ENCODE measurements around the gene OAS1.

GRCh38 chr12:112908548-112908947, 1.8 kb downstream of the OAS1 start:
- TF ChIP-seq, protein P1, sequence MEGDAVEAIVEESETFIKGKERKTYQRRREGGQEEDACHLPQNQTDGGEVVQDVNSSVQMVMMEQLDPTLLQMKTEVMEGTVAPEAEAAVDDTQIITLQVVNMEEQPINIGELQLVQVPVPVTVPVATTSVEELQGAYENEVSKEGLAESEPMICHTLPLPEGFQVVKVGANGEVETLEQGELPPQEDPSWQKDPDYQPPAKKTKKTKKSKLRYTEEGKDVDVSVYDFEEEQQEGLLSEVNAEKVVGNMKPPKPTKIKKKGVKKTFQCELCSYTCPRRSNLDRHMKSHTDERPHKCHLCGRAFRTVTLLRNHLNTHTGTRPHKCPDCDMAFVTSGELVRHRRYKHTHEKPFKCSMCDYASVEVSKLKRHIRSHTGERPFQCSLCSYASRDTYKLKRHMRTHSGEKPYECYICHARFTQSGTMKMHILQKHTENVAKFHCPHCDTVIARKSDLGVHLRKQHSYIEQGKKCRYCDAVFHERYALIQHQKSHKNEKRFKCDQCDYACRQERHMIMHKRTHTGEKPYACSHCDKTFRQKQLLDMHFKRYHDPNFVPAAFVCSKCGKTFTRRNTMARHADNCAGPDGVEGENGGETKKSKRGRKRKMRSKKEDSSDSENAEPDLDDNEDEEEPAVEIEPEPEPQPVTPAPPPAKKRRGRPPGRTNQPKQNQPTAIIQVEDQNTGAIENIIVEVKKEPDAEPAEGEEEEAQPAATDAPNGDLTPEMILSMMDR (IDR thresholded peaks at IDR 0.05 in 2 of 3, conservative IDR thresholded peaks at IDR 0.05 in 1 of 3; ENCODE audit: borderline replicate concordance in 1 of 3, insufficient read depth in 1 of 3, low read depth in 2 of 3, low read length in 2 of 3) = no peak
- no peak for TF ChIP-seq MAX (IDR thresholded peaks at IDR 0.05)
- no peak for TF ChIP-seq SP1 (IDR thresholded peaks at IDR 0.05; ENCODE audit: low read depth)
